Duodenal mucosa (tissue), 2 donors: ENCODE results near the gene HOXB3.
"Not testable (repeated sequence)": the region's sequence is repeated elsewhere in the genome, so short reads cannot be mapped to it uniquely, and the experiment has no call there.

Experiments
- H3K27ac ChIP-seq: one replicate; pipeline ENCODE4 v1.7.0; 2013; ENCODE audit warnings: low read depth, low read length
- H3K27me3 ChIP-seq, 2 donors: one replicate each; pipeline ENCODE4 v1.7.0; 2013; ENCODE audit warnings: low read length in 2 of 2, control low read depth in 1 of 2; ENCODE audit not compliant: insufficient read depth in 2 of 2, control insufficient read depth in 1 of 2
- H3K36me3 ChIP-seq, 2 donors: one replicate each; pipeline ENCODE4 v1.7.0; 2013; ENCODE audit warnings: low read length in 2 of 2, control low read depth in 1 of 2; ENCODE audit not compliant: insufficient read depth in 2 of 2, control insufficient read depth in 1 of 2
- H3K4me1 ChIP-seq, 2 donors: one replicate each; pipeline ENCODE4 v1.7.0; 2013; ENCODE audit warnings: low read length in 2 of 2, control low read depth in 1 of 2; ENCODE audit not compliant: insufficient read depth in 2 of 2, control insufficient read depth in 1 of 2
- H3K4me3 ChIP-seq, 2 donors: one replicate each; pipeline ENCODE4 v1.7.0; 2013; ENCODE audit warnings: low read length in 2 of 2, low read depth in 1 of 2
- H3K9ac ChIP-seq, 2 donors: one replicate each; pipeline ENCODE4 v1.7.0; 2013; ENCODE audit warnings: low read length in 2 of 2, low read depth in 1 of 2
- H3K9me3 ChIP-seq, 2 donors: one replicate each; pipeline ENCODE4 v1.7.0; 2013; ENCODE audit warnings: low read length in 2 of 2, control low read depth in 1 of 2; ENCODE audit not compliant: control insufficient read depth in 1 of 2

Gene HOXB3

DNA sequence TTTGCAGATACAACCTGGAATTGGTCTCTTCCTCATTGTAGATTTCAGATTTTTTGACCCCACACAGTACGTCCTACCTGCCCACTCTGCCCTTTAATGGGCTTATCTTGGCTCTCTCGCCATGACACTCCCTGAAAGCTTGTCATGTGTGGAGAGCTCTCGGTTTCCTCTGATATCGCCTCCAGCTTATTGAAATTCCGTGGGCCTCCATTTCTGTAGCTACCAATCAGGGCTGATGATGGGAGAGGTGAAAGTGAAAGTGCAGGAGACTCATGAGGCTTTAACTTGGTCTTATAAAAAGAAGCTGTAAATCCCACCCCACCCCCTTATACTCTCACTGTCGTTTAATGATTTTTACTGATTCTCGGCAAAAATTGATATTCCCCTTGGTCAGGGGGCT lies 76.9 kb downstream of the HOXB3 start:
- Histone ChIP-seq H3K9me3 (no peaks in the 10 kb centered on the region), H3K27me3 (peaks cover 0 to 6% of the 10 kb centered on the region in 2 donors), H3K4me1 (peaks cover 6 to 12% of the 10 kb centered on the region in 2 donors), H3K36me3 (no peaks in the 10 kb centered on the region), H3K27ac (no peak overlapping the region), H3K4me3 (peak overlapping the region; percentile 10 to 38), H3K9ac (no peak overlapping the region)

DNA sequence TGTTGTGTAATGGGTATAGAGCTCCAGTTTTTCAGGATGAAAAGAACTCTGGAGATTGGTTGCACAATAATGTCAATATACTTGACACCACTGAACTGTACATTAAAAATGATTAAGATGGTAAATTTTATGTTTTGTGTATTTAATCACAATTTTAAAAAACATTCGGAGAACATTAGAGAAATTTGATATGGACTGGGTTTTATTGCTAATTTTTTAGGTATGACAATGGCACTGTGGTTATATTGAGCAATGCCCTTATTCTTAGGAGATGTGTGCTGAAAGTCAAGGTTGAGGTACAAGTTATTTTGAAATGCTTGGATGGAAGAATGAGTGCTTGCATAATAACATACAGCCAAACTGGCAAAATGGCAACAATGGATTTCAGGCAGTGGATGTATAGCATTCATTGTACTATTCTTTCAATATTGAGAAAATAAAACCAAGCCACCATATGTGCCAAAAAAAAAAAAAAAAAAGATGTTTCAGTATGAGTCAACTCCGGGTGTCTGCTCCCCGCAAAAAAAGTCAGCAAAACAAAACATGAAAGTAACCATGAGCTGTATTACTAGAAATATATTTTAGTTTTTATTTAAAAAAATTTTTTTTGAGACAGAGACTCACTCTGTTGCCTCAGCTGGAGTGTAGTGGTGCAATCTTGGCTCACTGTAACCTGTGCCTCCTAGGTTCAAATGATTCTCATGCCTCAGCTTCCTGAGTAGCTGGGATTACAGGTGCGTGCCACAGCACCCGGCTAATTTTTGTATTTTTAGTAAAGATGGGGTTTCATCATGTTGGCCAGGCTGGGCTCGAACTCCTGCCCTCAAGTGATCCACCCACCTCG lies 79.1 kb downstream of the HOXB3 start:
- Histone ChIP-seq H3K27ac (no peak overlapping the region), H3K9me3 (no peaks in the 10 kb centered on the region), H3K4me1 (peaks cover 6 to 12% of the 10 kb centered on the region in 2 donors), H3K36me3 (no peaks in the 10 kb centered on the region), H3K4me3 (no peak overlapping the region), H3K9ac (no peak overlapping the region), H3K27me3 (peaks cover 3 to 6% of the 10 kb centered on the region in 2 donors)

DNA sequence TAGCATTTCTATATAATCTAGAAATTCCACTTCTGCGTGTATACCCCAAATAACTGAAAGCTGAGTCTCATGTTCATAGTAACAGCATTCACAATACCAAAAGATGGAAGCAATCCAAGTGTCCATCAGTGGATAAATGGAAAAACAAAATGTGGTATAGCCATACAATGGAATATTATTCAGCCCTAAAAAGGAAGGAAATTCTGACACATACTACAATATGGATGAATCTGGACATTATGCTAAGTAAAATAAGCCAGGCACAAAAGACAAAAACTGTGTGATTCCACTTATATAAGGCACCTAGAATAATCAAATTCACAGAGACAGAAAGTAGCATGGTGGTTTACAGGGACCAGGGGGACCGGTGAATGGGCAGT lies 79.7 kb downstream of the HOXB3 start:
- Histone ChIP-seq H3K27me3 (peaks cover 3 to 6% of the 10 kb centered on the region in 2 donors), H3K9ac (no peak overlapping the region), H3K27ac (no peak overlapping the region), H3K36me3 (no peaks in the 10 kb centered on the region), H3K4me3 (no peak overlapping the region), H3K4me1 (peaks cover 6 to 12% of the 10 kb centered on the region in 2 donors), H3K9me3 (no peaks in the 10 kb centered on the region)

DNA sequence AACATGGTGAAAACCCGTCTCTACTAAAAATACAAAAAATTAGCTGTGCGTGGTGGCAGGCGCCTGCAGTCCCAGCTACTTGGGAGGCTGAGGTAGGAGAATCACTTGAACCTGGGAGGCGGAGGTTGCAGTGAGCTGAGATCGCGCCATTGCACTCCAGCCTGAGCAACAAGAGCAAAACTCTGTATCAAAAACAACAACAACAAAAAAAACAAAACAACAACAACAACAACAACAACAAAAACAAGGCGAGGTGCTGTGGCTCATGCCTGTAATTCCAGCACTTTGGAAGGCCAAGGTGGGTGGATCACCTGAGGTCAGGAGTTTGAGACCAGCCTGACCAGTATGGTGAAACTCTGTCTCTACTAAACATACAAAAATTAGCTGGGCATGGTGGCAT lies 80.3 kb downstream of the HOXB3 start:
- not testable (repeated sequence) for H3K9ac ChIP-seq, H3K4me3 ChIP-seq, H3K27ac ChIP-seq, H3K27me3 ChIP-seq, H3K9me3 ChIP-seq, H3K36me3 ChIP-seq
- H3K4me1 ChIP-seq: peaks cover 6 to 12% of the 10 kb centered on the region in 2 donors

DNA sequence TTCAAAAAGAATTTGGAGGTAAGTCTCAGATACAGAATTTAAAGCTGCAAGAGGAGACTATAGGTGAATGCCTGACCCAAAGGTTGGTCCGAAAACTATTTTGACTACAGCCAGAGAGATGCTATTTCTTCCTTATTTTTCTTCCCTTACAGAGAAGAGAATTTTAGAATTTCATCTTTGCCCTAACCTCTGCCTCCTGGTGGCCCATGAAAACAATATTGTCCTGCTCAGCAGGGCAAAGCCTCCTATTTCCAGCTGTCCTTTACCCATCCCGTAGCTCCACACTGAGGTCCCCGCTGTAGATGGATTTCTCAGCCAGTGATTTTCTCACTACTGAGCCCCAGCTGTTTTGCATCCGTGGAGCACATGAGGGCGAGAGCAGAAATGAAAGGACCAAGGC lies 83.8 kb downstream of the HOXB3 start:
- Histone ChIP-seq H3K9me3 (no peaks in the 10 kb centered on the region), H3K27ac (no peak overlapping the region), H3K36me3 (no peaks in the 10 kb centered on the region), H3K27me3 (peaks cover 3 to 12% of the 10 kb centered on the region in 2 donors), H3K9ac (no peak overlapping the region), H3K4me3 (no peak overlapping the region), H3K4me1 (peaks cover 0 to 3% of the 10 kb centered on the region in 2 donors)

DNA sequence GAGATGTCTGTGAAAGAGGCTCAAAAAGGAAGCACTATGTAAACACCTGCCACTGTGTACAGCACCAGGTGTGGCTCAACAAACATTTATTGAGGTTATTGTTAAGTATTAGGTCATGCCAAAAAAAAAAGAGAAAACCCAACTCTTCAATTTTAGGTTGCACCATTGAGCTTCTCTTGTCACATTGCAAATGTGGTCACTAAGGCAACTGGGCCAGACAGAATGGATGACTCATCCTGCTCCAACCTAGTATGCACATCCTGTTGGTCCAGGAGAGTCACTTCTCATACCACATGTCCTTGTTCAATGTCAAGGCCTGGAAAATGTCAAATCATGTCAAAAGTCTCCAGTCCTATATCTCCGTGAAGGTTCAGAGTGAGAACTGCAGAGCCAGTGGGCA lies 84.3 kb downstream of the HOXB3 start:
- Histone ChIP-seq H3K4me3 (no peak overlapping the region), H3K27me3 (peaks cover 3 to 17% of the 10 kb centered on the region in 2 donors), H3K36me3 (no peaks in the 10 kb centered on the region), H3K9ac (no peak overlapping the region), H3K27ac (no peak overlapping the region), H3K4me1 (peaks cover 0 to 4% of the 10 kb centered on the region in 2 donors), H3K9me3 (no peaks in the 10 kb centered on the region)

DNA sequence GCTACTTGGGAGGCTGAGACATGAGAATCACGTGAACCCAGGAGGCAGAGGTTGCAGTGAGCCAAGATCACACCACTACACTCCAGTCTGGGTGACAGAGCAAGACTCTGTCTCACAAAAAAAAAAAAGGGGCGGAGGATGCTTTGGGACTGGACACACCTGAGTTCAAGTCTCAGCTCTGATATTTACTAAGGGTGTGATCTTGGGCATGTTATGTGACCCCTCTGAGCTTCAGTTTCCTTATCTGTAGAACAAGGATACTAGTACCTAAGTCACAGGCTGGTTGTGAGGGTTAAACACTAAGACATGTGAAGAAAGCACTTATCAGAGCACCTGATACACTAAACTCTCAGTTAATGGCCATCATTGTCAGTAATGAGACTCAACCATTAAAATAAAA lies 85.1 kb downstream of the HOXB3 start:
- no peak overlapping the region for H3K9ac ChIP-seq
- H3K4me1 ChIP-seq: peaks cover 0 to 4% of the 10 kb centered on the region in 2 donors
- no peaks in the 10 kb centered on the region for H3K9me3 ChIP-seq
- H3K27me3 ChIP-seq: peaks cover 3 to 23% of the 10 kb centered on the region in 2 donors
- H3K36me3 ChIP-seq: no peaks in the 10 kb centered on the region
- no peak overlapping the region for H3K27ac ChIP-seq
- no peak overlapping the region for H3K4me3 ChIP-seq

DNA sequence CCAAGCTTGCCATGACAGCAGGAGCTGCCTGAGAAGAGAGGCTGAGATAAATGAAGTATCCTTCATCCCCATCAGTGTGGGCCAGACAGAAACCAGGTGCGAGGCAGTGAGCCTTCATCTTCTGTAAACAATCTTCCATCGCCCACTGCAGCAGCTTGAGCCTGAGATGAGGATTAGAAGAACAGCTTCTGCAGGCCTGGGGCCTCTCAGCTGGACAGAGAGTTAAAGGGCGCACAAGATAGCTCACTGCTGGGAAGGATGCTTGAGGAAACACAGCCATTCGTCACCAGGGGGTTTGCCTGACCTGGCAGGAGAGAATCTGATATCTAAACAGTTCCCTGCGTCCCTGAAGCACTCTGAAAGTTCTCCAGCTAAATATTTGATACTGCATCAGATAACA lies 86.3 kb downstream of the HOXB3 start:
- Histone ChIP-seq H3K4me1 (peaks cover 0 to 4% of the 10 kb centered on the region in 2 donors), H3K4me3 (no peak overlapping the region), H3K36me3 (no peaks in the 10 kb centered on the region), H3K27me3 (peaks cover 3 to 23% of the 10 kb centered on the region in 2 donors), H3K27ac (no peak overlapping the region), H3K9me3 (no peaks in the 10 kb centered on the region), H3K9ac (no peak overlapping the region)

DNA sequence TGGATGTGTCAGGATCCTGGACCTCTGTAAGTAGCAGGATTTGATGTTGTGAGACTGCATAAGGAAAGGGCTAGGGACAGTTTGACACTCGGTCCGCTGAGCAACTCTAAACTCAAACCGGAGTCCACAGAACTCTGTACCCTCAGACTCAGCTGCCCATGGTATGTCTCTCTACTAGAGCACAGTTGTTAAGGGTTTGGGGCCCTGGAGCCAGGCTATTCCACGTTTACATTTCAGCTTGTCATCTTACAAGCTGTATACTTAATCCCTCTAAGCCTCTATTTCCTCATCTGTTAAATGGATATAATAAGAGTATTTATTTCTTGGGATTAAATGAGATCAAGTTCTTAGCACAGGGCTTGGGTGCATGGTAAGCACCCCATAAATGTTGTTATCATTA lies 87.1 kb downstream of the HOXB3 start:
- no peak overlapping the region for H3K4me3 ChIP-seq
- no peaks in the 10 kb centered on the region for H3K36me3 ChIP-seq
- no peak overlapping the region for H3K9ac ChIP-seq
- H3K27ac ChIP-seq: no peak overlapping the region
- H3K9me3 ChIP-seq: no peaks in the 10 kb centered on the region
- peaks cover 3 to 26% of the 10 kb centered on the region in 2 donors for H3K27me3 ChIP-seq
- peaks cover 0 to 4% of the 10 kb centered on the region in 2 donors for H3K4me1 ChIP-seq

DNA sequence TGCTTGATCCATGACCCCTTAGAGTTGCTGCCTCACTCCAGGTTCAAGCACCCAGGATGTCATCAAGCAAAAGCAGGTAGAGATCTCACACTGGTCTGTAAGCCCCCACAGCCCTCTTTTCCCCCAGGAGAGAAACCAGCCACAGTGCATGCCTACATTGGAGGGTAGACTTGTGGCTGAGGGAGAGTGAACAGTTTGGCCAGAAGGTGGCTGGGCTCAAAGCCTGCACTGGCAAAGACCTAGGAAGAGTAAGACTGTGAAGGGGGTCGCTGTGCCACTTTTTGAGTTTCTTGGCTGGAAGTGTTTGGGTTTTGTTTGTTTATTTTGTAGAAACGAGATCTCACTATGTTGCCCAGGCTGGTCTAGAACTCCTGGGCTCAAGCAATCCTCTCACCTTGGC lies 87.7 kb downstream of the HOXB3 start:
- Histone ChIP-seq H3K9ac (no peak overlapping the region), H3K4me1 (peaks cover 0 to 4% of the 10 kb centered on the region in 2 donors), H3K27ac (no peak overlapping the region), H3K4me3 (no peak overlapping the region), H3K9me3 (no peaks in the 10 kb centered on the region), H3K36me3 (no peaks in the 10 kb centered on the region), H3K27me3 (peaks cover 3 to 27% of the 10 kb centered on the region in 2 donors)
